Neuron (in vitro differentiated cells): ENCODE results near the gene PHLDB3.

Experiments used
- H2AFZ ChIP-seq: one replicate; pipeline ENCODE4 v1.6.1; 2013; ENCODE audit warnings: low read depth, mild to moderate bottlenecking, inconsistent platforms, low read length, moderate library complexity
- H3K27me3 ChIP-seq: one replicate; pipeline ENCODE4 v1.6.1; 2013; ENCODE audit warnings: low read length; ENCODE audit not compliant: insufficient read depth
- H3K36me3 ChIP-seq: one replicate; pipeline ENCODE4 v1.6.1; 2013; ENCODE audit warnings: low read length; ENCODE audit not compliant: insufficient read depth
- H3K4me1 ChIP-seq: one replicate; pipeline ENCODE4 v1.6.1; 2013; ENCODE audit warnings: low read length; ENCODE audit not compliant: insufficient read depth
- H3K4me3 ChIP-seq: 2 replicates; pipeline ENCODE4 v1.5.1; 2013; ENCODE audit warnings: mild to moderate bottlenecking, low read length, moderate library complexity
- H3K9me3 ChIP-seq: one replicate; pipeline ENCODE4 v1.6.1; 2013; ENCODE audit warnings: low read length

The PHLDB3 gene

GRCh38 chr19:43538922-43539321 lies 34.4 kb upstream of the PHLDB3 start:
- no peak overlapping the region for H2AFZ ChIP-seq
- peaks cover 67% of the 10 kb centered on the region for H3K36me3 ChIP-seq
- no peak overlapping the region for H3K4me3 ChIP-seq
- H3K9me3 ChIP-seq = peaks cover 21% of the 10 kb centered on the region
- H3K4me1 ChIP-seq = no peaks in the 10 kb centered on the region
- H3K27me3 ChIP-seq = no peaks in the 10 kb centered on the region

- Histone ChIP-seq H2AFZ (no peak overlapping the region), H3K36me3 (peaks cover 34% of the 10 kb centered on the region), H3K27me3 (no peaks in the 10 kb centered on the region), H3K9me3 (peaks cover 16% of the 10 kb centered on the region), H3K4me1 (peaks cover 6% of the 10 kb centered on the region), H3K4me3 (no peak overlapping the region)
These were observed 30.5 kb upstream of the PHLDB3 start for GRCh38 chr19:43534816-43535761.

- H3K27me3 ChIP-seq = no peaks in the 10 kb centered on the region
These were observed 29.8 kb upstream of the PHLDB3 start for GRCh38 chr19:43534305-43534815.

GRCh38 chr19:43533546-43534304 lies 29.2 kb upstream of the PHLDB3 start:
- Histone ChIP-seq H3K27me3 (no peaks in the 10 kb centered on the region), H2AFZ (no peak overlapping the region), H3K9me3 (peaks cover 5% of the 10 kb centered on the region), H3K4me1 (peaks cover 6% of the 10 kb centered on the region), H3K4me3 (peak overlapping the region; percentile 41), H3K36me3 (peaks cover 21% of the 10 kb centered on the region)

More at GRCh38 chr19:43534305-43534815, 29.8 kb upstream of the PHLDB3 start:
- Histone ChIP-seq H3K36me3 (peaks cover 28% of the 10 kb centered on the region), H3K4me3 (no peak overlapping the region), H2AFZ (no peak overlapping the region), H3K4me1 (peaks cover 6% of the 10 kb centered on the region), H3K9me3 (peaks cover 11% of the 10 kb centered on the region)

- Histone ChIP-seq H3K4me3 (peak within 1 kb of the TSS; percentile 41), H3K4me1 (peaks cover 6% of the 10 kb centered on the region), H3K9me3 (no peaks in the 10 kb centered on the region), H3K36me3 (peaks cover 15% of the 10 kb centered on the region), H2AFZ (peak within 1 kb of the TSS; percentile 46), H3K27me3 (no peaks in the 10 kb centered on the region)
These were observed 28.5 kb upstream of the PHLDB3 start, which contains the start of gene ZNF575 for GRCh38 chr19:43532962-43533545. Gene ZNF575, plus strand, starts transcription at chr19:43533188. Its CDS starts 1,235 bp downstream, at chr19:43534423.

GRCh38 chr19:43532571-43532961 lies 28.0 kb upstream of the PHLDB3 start:
- peaks cover 6% of the 10 kb centered on the region for H3K4me1 ChIP-seq
- no peaks in the 10 kb centered on the region for H3K9me3 ChIP-seq
- peak overlapping the region; percentile 41 for H3K4me3 ChIP-seq
- peaks cover 10% of the 10 kb centered on the region for H3K36me3 ChIP-seq
- H3K27me3 ChIP-seq = no peaks in the 10 kb centered on the region
- peak overlapping the region; percentile 46 for H2AFZ ChIP-seq

- Histone ChIP-seq H2AFZ (no peak overlapping the region), H3K9me3 (no peaks in the 10 kb centered on the region), H3K27me3 (no peaks in the 10 kb centered on the region), H3K36me3 (no peaks in the 10 kb centered on the region), H3K4me3 (no peak overlapping the region), H3K4me1 (peaks cover 21% of the 10 kb centered on the region)
These were observed 23.5 kb upstream of the PHLDB3 start for GRCh38 chr19:43527860-43528622.

- Histone ChIP-seq H2AFZ (peak within 1 kb of the TSS; percentile 58), H3K4me1 (peaks cover 15% of the 10 kb centered on the region), H3K9me3 (no peaks in the 10 kb centered on the region), H3K4me3 (peak within 1 kb of the TSS; percentile 77), H3K36me3 (no peaks in the 10 kb centered on the region), H3K27me3 (no peaks in the 10 kb centered on the region)
These were observed 22.6 kb upstream of the PHLDB3 start, which contains the start of gene ETHE1 for GRCh38 chr19:43526884-43527859. Gene ETHE1, minus strand, starts transcription at chr19:43527201. Its CDS starts 24 bp downstream, at chr19:43527177.

- H3K4me3 ChIP-seq = peak overlapping the region; percentile 77
- H3K9me3 ChIP-seq = no peaks in the 10 kb centered on the region
- no peaks in the 10 kb centered on the region for H3K27me3 ChIP-seq
- H2AFZ ChIP-seq = peak overlapping the region; percentile 58
- peaks cover 15% of the 10 kb centered on the region for H3K4me1 ChIP-seq
- no peaks in the 10 kb centered on the region for H3K36me3 ChIP-seq
These were observed 21.6 kb upstream of the PHLDB3 start for GRCh38 chr19:43525836-43526771.

- peak overlapping the region; percentile 77 for H3K4me3 ChIP-seq
These were observed 20.6 kb upstream of the PHLDB3 start for GRCh38 chr19:43524922-43525835.

More at GRCh38 chr19:43524922-43525835, 20.6 kb upstream of the PHLDB3 start:
- Histone ChIP-seq H3K27me3 (no peaks in the 10 kb centered on the region), H3K9me3 (no peaks in the 10 kb centered on the region), H2AFZ (no peak overlapping the region), H3K4me1 (peaks cover 15% of the 10 kb centered on the region), H3K36me3 (no peaks in the 10 kb centered on the region)
